SKM-1 (cell line): ENCODE measurements around the gene EEF1A2.

Source experiments
- DNase-seq: peaks from one replicate; lab custom pipeline; 2025; ENCODE audit not compliant: unreplicated experiment; lab: John Stamatoyannopoulos, UW

The EEF1A2 gene

DNA sequence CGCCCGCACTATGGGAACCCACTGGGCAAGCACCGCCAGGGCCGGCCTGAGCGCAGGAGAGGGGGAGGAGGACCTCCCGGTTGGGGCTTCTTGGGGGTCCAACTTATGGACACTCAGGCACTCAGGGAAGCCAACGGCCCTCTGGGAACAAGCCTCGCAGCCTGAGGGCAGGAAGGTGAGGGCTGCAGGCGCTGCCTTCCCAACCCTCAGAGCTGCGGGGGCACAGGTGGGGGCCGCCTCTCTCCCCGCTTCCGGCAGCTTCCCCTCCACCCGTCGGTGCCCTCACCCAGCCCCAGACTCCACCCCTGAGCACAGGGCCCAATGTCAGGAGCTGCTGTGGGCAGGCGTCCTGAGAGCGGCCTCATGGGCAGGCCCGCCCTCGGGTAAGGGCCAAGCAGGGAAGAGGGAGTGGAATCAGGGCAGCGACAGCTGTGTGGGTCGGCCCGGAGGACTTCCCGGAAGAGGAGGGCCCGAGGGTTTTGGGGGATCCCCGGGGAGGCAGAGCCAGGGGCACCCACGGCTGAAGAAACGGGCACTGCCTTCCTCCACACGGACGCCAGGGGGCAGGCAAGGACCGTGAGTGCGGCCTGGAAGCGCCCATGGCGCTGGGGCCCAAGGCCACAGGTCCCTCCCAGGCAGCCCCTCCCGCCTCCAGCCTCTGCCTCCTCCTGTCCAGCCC is 38.8 kb upstream of the EEF1A2 start:
- DNase-seq = peak; percentile 75

DNA sequence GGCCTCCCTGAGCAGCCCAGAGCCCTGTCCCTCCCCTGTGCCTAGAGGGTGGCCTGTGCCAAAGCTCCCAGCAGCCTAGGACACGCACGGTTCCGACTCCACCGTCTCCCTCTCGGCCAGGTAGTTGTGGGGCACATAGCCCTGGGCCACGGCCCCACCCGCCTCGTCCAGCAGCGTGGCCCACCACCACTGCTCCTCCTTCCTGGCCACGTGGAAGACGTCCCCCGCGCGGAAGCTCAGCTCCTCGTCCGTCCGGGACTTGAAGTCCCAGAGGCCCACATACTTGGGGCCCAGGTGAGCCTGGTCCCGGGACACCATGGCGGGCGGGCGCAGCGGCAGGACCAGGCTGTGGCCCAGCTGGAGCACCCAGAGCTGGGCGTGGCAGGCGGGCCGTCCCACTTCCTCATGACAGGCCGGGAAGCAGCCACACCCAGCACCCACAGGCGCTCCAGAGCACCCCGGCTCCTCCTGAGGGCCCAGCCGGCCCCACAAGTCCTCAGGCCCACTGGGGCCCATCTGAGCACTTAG is 38.2 kb upstream of the EEF1A2 start, which contains the start of gene PTK6:
PTK6 (minus strand) TSS at position 380 of the 528 bp plus-strand sequence; CDS start at position 318, 62 bp downstream.
- DNase-seq = no peak

DNA sequence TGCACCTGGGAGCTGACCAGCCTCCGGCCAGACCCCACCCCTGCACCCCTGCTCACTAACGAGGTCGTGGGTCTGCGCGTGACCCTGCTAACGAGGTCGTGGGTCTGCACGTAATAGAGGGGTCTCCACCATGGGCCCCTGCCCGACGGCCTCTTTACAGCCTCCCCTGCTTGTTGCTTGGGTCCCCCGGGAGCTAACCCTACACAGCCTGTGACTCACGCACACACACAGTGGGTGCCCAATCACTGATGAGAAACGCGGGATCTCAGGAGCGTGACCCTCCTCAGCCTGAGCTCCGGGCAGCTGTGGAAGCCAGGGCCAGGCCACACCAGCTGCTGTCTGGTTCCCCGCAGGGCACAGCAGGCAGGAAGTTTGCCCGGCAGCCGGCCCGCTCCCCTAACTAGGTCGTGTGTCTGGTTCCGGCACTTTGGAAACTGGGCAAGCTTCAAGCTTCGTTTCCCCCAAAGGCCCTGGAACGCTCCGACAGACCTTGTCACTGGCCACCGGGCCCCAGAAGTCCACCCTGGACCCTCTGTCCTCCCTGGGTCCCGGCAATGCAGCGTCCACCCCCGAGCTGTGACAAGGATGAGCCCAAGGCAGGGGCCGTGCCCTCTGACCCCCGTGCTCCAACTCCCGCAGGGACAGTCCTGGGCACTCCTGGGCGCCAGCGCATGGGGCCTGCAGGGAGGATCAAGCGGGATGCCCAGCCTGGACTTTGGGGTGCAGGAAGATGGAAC is 37.5 kb upstream of the EEF1A2 start:
- no peak for DNase-seq

DNA sequence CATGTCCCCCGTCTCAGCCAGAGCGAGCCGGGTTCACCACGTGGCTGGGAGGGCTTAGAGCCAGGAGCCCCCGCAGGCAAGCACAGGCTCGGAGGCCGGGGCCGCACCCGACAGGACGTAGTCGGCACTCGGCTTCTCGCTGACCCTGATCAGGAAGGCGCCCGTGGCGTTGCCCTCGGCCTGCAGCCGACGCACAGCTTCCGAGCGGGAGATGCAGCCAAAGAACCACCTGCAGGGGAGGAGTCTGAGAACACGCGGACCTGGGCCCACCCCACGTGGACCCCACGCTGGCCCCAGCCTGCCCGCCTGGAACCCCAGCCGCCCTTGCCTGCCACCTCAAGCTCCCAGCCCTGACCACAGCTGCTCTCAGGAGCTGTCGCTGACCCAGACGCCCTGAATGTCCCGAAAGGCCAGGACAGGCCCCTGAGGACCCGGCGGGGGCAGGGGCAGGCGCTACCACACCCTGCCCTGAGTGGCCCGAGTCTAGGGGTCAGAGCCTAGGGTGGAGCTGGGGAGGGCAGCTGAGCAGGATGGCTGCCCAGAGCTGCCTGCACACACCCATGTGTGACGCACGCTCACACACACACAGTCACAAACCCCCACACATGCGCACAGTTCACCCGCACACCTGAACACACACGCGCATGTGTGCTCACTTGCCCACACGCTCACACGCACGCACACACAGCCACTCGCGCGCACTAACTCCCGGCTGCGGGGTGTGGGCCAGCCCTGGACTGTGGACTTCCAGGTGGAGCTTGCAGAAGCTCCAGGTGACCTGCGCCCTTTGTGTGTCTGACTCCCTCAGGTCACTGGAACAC is 36.2 kb upstream of the EEF1A2 start:
- no peak for DNase-seq

DNA sequence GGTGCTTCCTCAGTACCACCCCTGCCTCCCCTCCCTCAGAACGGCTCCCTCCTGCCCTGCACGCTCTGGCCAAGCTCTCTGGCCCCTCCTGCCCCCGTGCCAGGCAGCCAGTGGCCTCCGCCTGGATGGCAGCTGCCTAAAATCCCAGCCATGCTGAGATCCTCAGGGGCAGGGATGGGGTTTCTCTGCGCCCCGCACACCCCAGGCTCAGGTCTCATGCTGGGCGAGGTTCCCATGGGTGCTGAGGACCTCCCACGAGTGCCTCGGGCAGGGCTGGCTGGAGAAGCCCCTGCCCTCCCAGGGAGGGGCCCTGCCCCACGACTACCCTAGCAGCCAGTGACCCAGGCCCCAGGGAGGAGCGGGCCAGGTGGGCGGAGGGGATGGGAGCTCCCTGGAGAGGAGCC is 35.5 kb upstream of the EEF1A2 start:
- no peak for DNase-seq

DNA sequence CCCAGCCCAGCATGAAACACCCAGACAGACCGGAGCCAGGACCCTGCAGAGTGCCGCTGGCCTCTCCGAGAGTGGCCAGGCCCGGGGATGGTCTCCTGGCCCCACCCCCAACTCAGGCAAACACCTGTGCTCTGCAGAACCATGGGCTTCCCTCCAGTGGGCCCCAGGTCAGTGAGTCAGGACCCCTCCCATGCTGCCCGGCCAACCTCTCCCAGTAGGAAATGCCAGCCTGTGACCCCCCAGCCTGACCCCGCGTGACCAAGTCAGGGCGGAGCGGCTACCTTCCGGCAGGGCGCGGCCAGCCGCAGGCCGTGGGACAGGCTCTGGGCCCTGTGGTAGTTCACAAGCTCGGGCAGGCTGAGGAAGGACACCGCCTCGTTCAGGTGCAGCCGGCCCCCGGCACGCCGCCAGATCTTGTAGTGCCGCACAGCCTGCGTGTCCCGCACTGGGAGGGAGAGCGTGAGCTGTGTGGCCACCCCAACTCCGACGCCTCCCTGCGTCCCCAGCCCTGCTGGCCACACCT is 35.0 kb upstream of the EEF1A2 start:
- no peak for DNase-seq

- no peak for DNase-seq
Measured at GRCh38 chr20:63533388-63533787, 34.5 kb upstream of the EEF1A2 start.

- no peak for DNase-seq
Measured at GRCh38 chr20:63532449-63532971, 33.6 kb upstream of the EEF1A2 start.

DNA sequence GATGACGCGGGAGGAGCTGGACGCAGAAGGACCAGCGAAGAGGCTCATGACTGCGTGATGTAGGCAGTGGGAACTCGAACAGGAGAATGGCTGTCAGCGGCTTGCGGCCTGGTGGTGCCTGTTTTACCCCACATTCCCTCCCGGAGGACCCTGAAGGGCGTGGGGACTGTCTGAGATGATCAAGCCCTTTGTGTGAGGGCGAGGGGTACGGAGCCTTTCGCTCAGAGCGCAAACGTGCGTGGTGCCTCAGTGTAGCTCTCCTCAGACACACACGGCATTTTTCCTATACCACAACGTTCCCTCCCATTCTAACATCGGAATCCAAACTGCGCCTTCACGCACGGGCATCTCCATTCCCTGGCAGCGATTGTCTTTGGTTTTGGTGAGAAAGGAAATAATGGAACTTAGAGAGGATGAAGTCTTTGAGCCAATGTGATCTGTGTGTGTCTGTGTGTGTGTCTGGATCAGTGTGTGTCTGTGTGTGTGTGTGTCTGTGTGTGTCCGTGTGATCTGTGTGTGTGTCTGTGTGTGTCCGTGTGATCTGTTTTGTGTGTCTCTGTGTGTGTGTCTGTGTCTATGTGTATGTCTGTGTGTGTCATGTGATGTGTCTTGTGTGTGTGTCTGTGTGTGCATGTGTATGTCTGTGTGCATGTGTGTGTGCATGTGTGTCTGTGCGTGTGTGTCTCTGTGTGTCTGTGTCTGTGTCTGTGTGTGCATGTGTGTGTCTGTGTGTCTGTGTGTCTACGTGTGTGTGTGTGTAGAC is 33.0 kb upstream of the EEF1A2 start:
- no peak for DNase-seq

DNA sequence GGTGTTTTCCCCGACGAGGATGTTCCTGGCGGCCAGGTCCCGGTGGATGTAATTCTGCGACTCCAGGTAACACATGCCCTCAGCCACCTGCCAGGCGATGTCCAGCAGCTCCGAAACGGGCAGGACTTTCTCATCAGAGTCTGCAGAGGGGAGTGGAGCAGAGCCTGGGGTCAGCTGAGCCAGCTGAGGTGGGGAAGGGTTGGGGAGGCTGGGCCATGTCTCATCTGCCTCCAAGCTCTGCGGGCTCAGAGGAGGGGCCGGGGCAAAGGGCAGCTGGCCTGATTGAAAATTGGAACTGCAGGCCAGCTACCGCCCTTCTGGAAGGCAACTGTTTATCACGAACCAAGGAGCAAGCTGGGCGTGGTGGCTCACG is 31.9 kb upstream of the EEF1A2 start:
- no peak for DNase-seq

DNA sequence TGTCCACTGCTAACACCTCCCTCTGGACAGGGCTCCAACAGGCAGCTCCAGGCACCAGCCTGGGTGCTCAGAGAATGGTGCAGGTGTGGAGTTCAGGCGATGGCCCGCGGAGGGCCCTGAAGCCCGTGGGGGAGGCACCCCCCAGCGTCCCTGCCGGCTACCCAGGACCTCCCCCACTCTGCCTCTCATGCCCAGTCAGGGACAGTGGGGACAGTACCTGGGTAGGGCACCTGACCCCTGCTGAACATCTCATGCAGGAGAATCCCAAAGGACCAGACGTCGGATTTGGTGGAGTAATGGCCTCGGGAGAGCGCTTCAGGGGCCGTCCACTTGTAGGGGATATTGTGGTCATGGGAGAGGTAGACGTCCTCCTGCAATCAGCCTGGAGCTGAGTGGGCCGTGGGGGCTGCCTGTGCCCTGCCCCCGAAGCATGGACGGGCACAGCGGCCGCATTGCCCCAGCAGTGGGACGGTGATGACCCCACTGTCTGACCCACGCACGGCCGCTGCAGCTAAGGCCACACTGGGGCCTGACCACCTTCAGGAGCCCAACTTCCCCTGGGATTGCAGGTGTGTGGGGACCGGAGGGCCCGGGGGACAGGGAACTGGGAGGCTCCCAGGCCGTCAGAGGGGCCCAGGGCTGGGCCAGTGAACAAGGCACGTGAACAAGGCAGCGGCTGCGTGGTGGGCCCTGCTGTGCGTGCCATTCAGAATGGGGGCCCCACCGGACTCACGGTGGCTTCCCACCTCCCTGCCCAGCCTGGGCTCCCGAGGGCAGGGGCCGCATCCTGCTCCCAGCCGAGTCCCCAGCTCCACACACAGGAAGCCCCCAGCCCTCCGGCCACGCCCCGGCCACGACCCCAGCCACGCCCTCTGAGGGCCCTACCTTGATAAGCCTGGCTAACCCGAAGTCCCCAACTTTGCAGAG is 31.2 kb upstream of the EEF1A2 start:
- DNase-seq = no peak

- DNase-seq = no peak
Measured at GRCh38 chr20:63529180-63529860, 30.4 kb upstream of the EEF1A2 start.

DNA sequence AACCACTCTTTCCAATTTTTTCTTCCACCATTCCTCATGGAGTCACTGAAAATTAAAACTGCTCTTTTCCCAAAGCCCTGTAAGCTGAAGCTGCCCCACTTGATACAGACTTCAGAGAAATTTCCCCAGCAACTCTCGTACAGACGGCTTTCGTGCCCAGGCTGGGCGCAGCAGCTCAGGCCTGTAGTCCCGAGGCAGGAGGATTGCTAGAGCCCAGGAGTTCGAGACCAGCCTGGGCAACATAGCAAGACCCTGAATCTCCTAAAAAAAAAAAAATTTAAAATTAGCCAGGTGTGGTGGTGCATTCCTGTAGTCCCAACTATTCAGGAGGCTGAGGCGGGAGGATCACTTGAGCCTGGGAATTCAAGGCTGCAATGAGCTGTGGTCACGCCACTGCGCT is 28.3 kb upstream of the EEF1A2 start:
- DNase-seq = no peak

GRCh38 chr20:63525971-63526370 is 27.1 kb upstream of the EEF1A2 start:
- DNase-seq = no peak

DNA sequence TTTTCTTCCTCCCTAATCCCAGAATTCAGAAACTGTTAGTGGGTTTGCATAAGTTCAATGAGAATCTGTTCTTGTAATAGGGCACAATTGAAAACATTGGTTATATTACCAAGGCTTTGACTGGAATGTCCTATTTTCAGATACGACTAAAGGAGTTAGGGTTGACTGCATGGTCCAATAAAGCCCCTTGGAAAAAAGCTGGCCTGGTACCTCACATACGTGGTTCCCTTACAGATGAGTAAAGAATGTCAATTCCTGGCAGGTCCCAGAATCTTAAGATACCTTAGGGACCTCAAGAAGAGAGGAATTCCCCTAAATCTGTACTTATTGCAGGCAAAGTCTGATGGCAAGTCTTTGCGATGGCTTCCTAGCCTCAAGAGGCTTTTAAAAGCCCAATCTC is 26.3 kb upstream of the EEF1A2 start:
- no peak for DNase-seq

DNA sequence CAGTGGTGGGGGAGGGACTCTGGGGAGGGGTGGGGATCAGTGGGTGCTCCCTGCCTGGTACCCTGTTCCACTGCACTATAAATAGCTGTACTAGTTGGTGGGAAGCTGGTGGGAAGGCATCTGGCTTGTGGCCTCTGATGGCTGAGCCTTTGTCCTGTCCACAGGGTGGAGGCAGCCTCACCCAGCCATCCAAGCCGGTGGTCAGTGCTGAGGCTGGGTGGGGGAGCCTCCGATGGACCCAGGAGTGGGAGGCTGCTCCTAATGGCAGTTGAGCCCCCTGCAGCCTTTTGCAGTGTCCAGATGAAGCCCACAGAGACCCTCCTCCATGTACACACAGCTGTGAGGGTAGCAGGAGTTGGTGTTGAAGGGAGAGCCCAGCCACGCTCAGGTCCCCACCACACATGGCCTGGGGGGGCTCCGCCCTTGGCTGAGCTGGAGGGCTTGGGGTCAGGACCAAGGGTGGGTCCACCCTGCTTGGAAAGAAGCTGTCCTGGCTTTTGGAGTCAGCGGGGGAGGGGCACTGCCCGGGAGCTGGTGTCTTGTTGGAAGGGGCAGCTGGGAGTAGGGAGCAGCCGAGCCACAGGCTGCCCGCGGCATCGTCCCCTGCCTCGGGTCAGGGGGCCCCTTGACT is 24.2 kb upstream of the EEF1A2 start:
- no peak for DNase-seq

DNA sequence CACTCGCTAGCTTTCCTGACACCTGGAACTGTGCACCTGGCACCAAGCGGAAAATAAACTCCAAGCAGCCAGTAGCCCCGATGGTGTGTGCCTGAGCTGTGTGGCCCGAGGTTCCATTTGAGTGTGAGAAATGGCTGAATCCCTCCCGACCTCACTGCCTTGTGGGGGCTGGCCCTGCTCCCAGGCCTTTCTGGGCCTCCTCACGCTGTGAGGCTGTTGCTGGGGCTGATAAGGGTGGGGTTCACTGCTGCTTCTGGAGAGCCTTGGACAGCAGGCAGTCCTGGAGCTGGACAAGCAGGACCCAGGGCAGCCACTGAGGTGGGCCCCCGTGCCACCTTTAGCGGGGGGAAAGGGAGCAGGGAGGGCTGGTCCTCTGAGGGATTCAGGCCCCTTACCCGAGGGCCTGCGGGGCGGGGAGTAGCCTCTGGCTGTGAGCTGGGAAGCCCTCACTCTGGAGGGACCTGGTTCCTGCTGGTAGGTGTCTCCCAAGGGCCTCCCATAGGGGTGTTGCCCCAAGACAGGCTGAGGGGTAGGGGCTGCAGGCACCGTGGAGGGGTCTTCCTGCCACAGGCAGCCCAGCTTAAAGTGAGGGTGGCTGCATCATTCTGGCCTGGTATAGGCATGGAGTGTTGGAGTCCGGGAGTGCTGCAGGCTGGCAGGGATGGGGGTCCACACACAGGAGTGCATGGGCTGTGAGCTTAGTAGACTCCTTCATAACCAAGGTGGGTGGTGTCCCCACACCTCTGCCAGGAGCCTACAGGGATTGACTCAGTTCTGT is 23.4 kb upstream of the EEF1A2 start:
- no peak for DNase-seq

- DNase-seq = no peak
Measured at GRCh38 chr20:63521602-63522001, 22.7 kb upstream of the EEF1A2 start.
